Prostate gland (tissue), 2 donors: Measurements from ENCODE around the gene DYNC1LI2. TPM values are rescaled to one million over a fixed set of nuclear protein-coding genes. Genes with fewer than 3 reads are reported as not detected.

Experiments used
- DNase-seq: peaks from one replicate; pipeline ENCODE4 v3.0.0-alpha.2; 2019; ENCODE audit warnings: low spot score
- H3K27ac ChIP-seq, 2 donors: fragments of 200-600 bp; sonication (generic); 2 replicates each; pipeline ENCODE4 v1.5.1; 2017 to 2019
- H3K27me3 ChIP-seq: fragments of 200-600 bp; sonication (generic); replicated peaks from 2 replicates; pipeline ENCODE4 v1.5.1; 2019; ENCODE audit not compliant: insufficient read depth
- H3K36me3 ChIP-seq, 2 donors: fragments of 200-600 bp; sonication (generic); 1 replicate in 1 of 2; 2 replicates in 1 of 2; pipeline versions ENCODE4 v1.5.1 to v1.8.1; 2017 to 2019
- H3K4me1 ChIP-seq: fragments of 200-600 bp; sonication (generic); replicated peaks from 2 replicates; pipeline ENCODE4 v1.5.1; 2019
- H3K4me3 ChIP-seq, 2 donors: fragments of 200-600 bp; sonication (generic); 2 replicates each; pipeline ENCODE4 v1.5.1; 2017 to 2019
- H3K9me3 ChIP-seq: fragments of 200-600 bp; sonication (generic); 2 replicates; pipeline ENCODE4 v1.5.1; 2017
- CTCF ChIP-seq, 4 experiments: fragments of 200-600 bp in 2 of 4; fragments of 450-650 bp in 2 of 4; sonication (generic) in 2 of 4; IDR thresholded peaks; 1 replicate in 3 of 4; 2 replicates in 1 of 4; pipeline ENCODE4 v1.5.1; 2016 to 2019; ENCODE audit warnings: antibody characterized with exemption in 4 of 4, mild to moderate bottlenecking in 2 of 4, moderate library complexity in 2 of 4
- POLR2A ChIP-seq: fragments of 450-650 bp; IDR thresholded peaks from one replicate; pipeline ENCODE4 v1.6.1; 2016; ENCODE audit warnings: antibody characterized with exemption, mild to moderate bottlenecking
- POLR2AphosphoS5 ChIP-seq: sonication (generic); formaldehyde crosslinking; IDR thresholded peaks from one replicate; pipeline ENCODE4 v1.6.1; 2017; ENCODE audit warnings: antibody characterized with exemption
- WGBS: methylation state at CpG from one replicate; pipeline ENCODE4 v1.1.5; 2018; 5-methylcytosine and 5-hydroxymethylcytosine counted together
- intact Hi-C: fragments of 100-400 bp; cut with DNase I; formaldehyde crosslinking; loops from one replicate; pipeline ENCODE4 v1.14.2; 2022
- total RNA-seq, 2 donors: library from RNA; depleted of rRNA; stranded (reverse); fragments of >200 nt; gene quantifications; one replicate each; pipeline ENCODE4 v1.1.0, GENCODE V29; 2016

Gene DYNC1LI2
- total RNA-seq, 2 donors from 2014 or later = 98.1 to 149 TPM

- peaks cover 0 to 8% of the 10 kb centered on the region in 2 donors for H3K36me3 ChIP-seq
- intact Hi-C loops = loop anchor here (2.0 kb wide), 2 partner anchors 22 to 144 kb away; partner anchors contain the start of gene DYNC1LI2
- H3K27me3 ChIP-seq = no peaks in the 10 kb centered on the region
- 31% methylated on average over 4 of the region's 4 CpGs for WGBS
- no peak for DNase-seq
- H3K9me3 ChIP-seq = no peaks in the 10 kb centered on the region
- TF ChIP-seq CTCF (IDR thresholded peaks at IDR 0.05) (no peak), POLR2AphosphoS5 (no peak), POLR2A (no peak)
- no peak overlapping the region for H3K4me3 ChIP-seq
- no peaks in the 10 kb centered on the region for H3K4me1 ChIP-seq
- peak overlapping the region in 1 of 2 donors; percentile 3 for H3K27ac ChIP-seq
These were observed 22.6 kb downstream of the DYNC1LI2 start for GRCh38 chr16:66728804-66729203.

- intact Hi-C loops = loop anchor here (2.0 kb wide), 2 partner anchors 23 to 145 kb away; partner anchors contain the start of gene DYNC1LI2
- Histone ChIP-seq H3K27ac (peak overlapping the region in 1 of 2 donors; percentile 3), H3K4me3 (no peak overlapping the region), H3K27me3 (no peaks in the 10 kb centered on the region), H3K36me3 (peaks cover 0 to 8% of the 10 kb centered on the region in 2 donors), H3K9me3 (no peaks in the 10 kb centered on the region), H3K4me1 (no peaks in the 10 kb centered on the region)
- 29% methylated on average over 3 of the region's 3 CpGs for WGBS
- TF ChIP-seq CTCF (IDR thresholded peaks at IDR 0.05) (peak; percentile 36 to 84 (median 74)), POLR2A (no peak), POLR2AphosphoS5 (peak; percentile 65)
- DNase-seq = peak; percentile 39
These were observed 23.2 kb downstream of the DYNC1LI2 start for GRCh38 chr16:66728117-66728787.

DNA sequence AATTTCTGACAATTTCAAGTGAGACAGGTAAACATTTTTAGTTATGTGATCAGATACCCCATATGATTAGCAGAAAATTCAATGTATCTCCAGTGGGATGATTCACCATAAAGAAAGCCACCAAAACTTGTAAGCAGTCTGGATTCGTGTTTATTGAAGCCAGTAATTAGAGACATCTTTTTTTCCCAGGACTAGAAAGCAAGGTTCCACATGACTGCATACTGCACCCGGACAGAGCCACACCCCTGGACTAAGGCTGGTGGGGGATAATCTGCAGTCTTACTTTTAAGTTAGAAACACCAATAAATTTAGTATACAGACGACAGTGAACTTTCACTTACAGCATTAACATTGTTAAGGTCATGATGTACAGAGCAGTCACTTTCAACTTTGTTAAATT lies 30.6 kb downstream of the DYNC1LI2 start:
- Histone ChIP-seq H3K27me3 (no peaks in the 10 kb centered on the region), H3K36me3 (no peaks in the 10 kb centered on the region), H3K27ac (no peak overlapping the region), H3K9me3 (no peaks in the 10 kb centered on the region), H3K4me3 (no peak overlapping the region), H3K4me1 (no peaks in the 10 kb centered on the region)
- intact Hi-C loops = no loop called here
- DNase-seq = no peak
- WGBS = 59% methylated on average over 3 of the region's 3 CpGs
- TF ChIP-seq POLR2AphosphoS5 (no peak), POLR2A (no peak), CTCF (IDR thresholded peaks at IDR 0.05) (no peak)

GRCh38 chr16:66719246-66719645 lies 32.2 kb downstream of the DYNC1LI2 start:
- Histone ChIP-seq H3K27me3 (no peaks in the 10 kb centered on the region), H3K4me3 (no peak overlapping the region), H3K36me3 (no peaks in the 10 kb centered on the region), H3K9me3 (no peaks in the 10 kb centered on the region), H3K4me1 (no peaks in the 10 kb centered on the region), H3K27ac (no peak overlapping the region)
- TF ChIP-seq CTCF (IDR thresholded peaks at IDR 0.05) (no peak), POLR2AphosphoS5 (no peak), POLR2A (no peak)
- DNase-seq = no peak
- intact Hi-C loops = no loop called here
- WGBS = 91% methylated on average over 4 of the region's 4 CpGs

GRCh38 chr16:66717776-66718175 lies 33.6 kb downstream of the DYNC1LI2 start:
- Histone ChIP-seq H3K27ac (no peak overlapping the region), H3K27me3 (no peaks in the 10 kb centered on the region), H3K9me3 (no peaks in the 10 kb centered on the region), H3K36me3 (no peaks in the 10 kb centered on the region), H3K4me1 (no peaks in the 10 kb centered on the region), H3K4me3 (no peak overlapping the region)
- intact Hi-C loops = no loop called here
- 64% methylated on average over 4 of the region's 4 CpGs for WGBS
- no peak for DNase-seq
- no peak for TF ChIP-seq POLR2A
